SU-DHL-6 (cell line): Measurements from ENCODE around the gene SMAD5.

Source experiments
- H2AFZ ChIP-seq: fragments of 200-600 bp; sonication (generic); 2 replicates; pipeline ENCODE4 v1.6.1; 2014; ENCODE audit warnings: low read depth, mild to moderate bottlenecking, moderate library complexity, mixed read lengths, antibody characterized with exemption, low read length; ENCODE audit not compliant: severe bottlenecking
- H3F3A ChIP-seq: fragments of 200-600 bp; shearing (Covaris generic); 2 replicates; pipeline ENCODE4 v1.6.0; 2016; ENCODE audit warnings: antibody characterized with exemption, mild to moderate bottlenecking; ENCODE audit not compliant: insufficient read depth
- H3K27ac ChIP-seq: fragments of 200-600 bp; sonication (generic); 2 replicates; pipeline ENCODE4 v1.5.1; 2016; ENCODE audit warnings: low read depth, mild to moderate bottlenecking, low read length, moderate library complexity, mixed read lengths
- H3K27me3 ChIP-seq: fragments of 200-600 bp; sonication (generic), shearing (Covaris generic); 2 replicates; pipeline ENCODE4 v1.6.0; 2014; ENCODE audit warnings: mild to moderate bottlenecking, low read length
- H3K36me3 ChIP-seq: fragments of 200-600 bp; sonication (generic); 2 replicates; pipeline ENCODE4 v1.6.1; 2014; ENCODE audit warnings: mild to moderate bottlenecking, low read length, mixed read lengths
- H3K4me2 ChIP-seq: fragments of 300-600, 200-600 bp; shearing (Covaris generic), sonication (generic); 2 replicates; pipeline ENCODE4 v1.6.0; 2014; ENCODE audit warnings: low read length, low read depth, mild to moderate bottlenecking; ENCODE audit not compliant: poor library complexity, severe bottlenecking
- H3K4me3 ChIP-seq: fragments of 200-600 bp; sonication (generic); 2 replicates; pipeline ENCODE4 v1.5.1; 2014; ENCODE audit warnings: antibody characterized with exemption, low read length, mild to moderate bottlenecking, mixed read lengths; ENCODE audit not compliant: insufficient read depth, poor library complexity, severe bottlenecking
- H3K79me2 ChIP-seq: fragments of 200-600 bp; sonication (generic); 2 replicates; pipeline ENCODE4 v1.6.1; 2014; ENCODE audit warnings: mild to moderate bottlenecking, low read length, moderate library complexity; ENCODE audit not compliant: insufficient read depth
- H3K9ac ChIP-seq: fragments of 200-600 bp; sonication (generic); 2 replicates; pipeline ENCODE4 v1.7.0; 2014; ENCODE audit warnings: mild to moderate bottlenecking, low read length
- H3K9me2 ChIP-seq: fragments of 200-600 bp; sonication (generic); replicated peaks from 2 replicates; pipeline ENCODE4 v1.6.1; 2014; ENCODE audit warnings: low read length; ENCODE audit not compliant: insufficient read depth
- H3K9me3 ChIP-seq: fragments of 200-600 bp; sonication (generic); 2 replicates; pipeline ENCODE4 v1.6.1; 2014; ENCODE audit warnings: low read length, mixed read lengths; ENCODE audit not compliant: insufficient read depth
- H4K20me1 ChIP-seq: fragments of 200-600 bp; sonication (generic); 2 replicates; pipeline ENCODE4 v1.6.1; 2014; ENCODE audit warnings: low read depth, mild to moderate bottlenecking, antibody characterized with exemption, low read length, moderate library complexity, mixed read lengths
- CTCF ChIP-seq: fragments of 200-600 bp; sonication (generic); IDR thresholded peaks from one replicate; pipeline ENCODE4 v1.5.1; 2017; ENCODE audit warnings: antibody characterized with exemption, mild to moderate bottlenecking, low read length, moderate library complexity; ENCODE audit not compliant: insufficient read depth, poor library complexity, severe bottlenecking
- EZH2phosphoT487 ChIP-seq: fragments of 200-600 bp; sonication (generic), shearing (Covaris generic); conservative IDR thresholded peaks from 2 replicates; pipeline ENCODE4 v1.6.1; 2018; ENCODE audit warnings: mild to moderate bottlenecking, antibody characterized with exemption, low read length, moderate library complexity, mixed read lengths

SMAD5 gene

GRCh38 chr5:136157514-136157913, 24.9 kb downstream of the SMAD5 start:
- H3K27ac ChIP-seq, result peak overlapping the region; percentile 33; the same call in 1 of the 2 replicates
- H3K4me3 ChIP-seq, result no peak overlapping the region
- H3K9me3 ChIP-seq, result no peaks in the 10 kb centered on the region
- peak overlapping the region; percentile 6 for H3K4me2 ChIP-seq
- peaks cover 51% of the 10 kb centered on the region for H3K36me3 ChIP-seq
- TF ChIP-seq CTCF, result no peak
- TF ChIP-seq EZH2phosphoT487, result no peak
- H3K9me2 ChIP-seq, result no peaks in the 10 kb centered on the region
- H2AFZ ChIP-seq, result no peak overlapping the region
- H4K20me1 ChIP-seq, result no peaks in the 10 kb centered on the region
- no peaks in the 10 kb centered on the region for H3K27me3 ChIP-seq
- H3K79me2 ChIP-seq, result peaks cover 98% of the 10 kb centered on the region
- no peak overlapping the region for H3K9ac ChIP-seq
- peaks cover 37% of the 10 kb centered on the region for H3F3A ChIP-seq

GRCh38 chr5:136159457-136159856, 26.8 kb downstream of the SMAD5 start:
- no peaks in the 10 kb centered on the region for H4K20me1 ChIP-seq
- peak overlapping the region; percentile 95 for H3K4me2 ChIP-seq
- peaks cover 39% of the 10 kb centered on the region for H3K36me3 ChIP-seq
- no peaks in the 10 kb centered on the region for H3K9me3 ChIP-seq
- peak overlapping the region; percentile 53 for H3K9ac ChIP-seq
- H3K9me2 ChIP-seq, result no peaks in the 10 kb centered on the region
- no peaks in the 10 kb centered on the region for H3K27me3 ChIP-seq
- peaks cover 56% of the 10 kb centered on the region for H3F3A ChIP-seq
- H3K79me2 ChIP-seq, result peaks cover 87% of the 10 kb centered on the region
- no peak for TF ChIP-seq CTCF
- no peak for TF ChIP-seq EZH2phosphoT487
- peak overlapping the region; percentile 35 for H3K4me3 ChIP-seq
- H3K27ac ChIP-seq, result peak overlapping the region; percentile 100
- H2AFZ ChIP-seq, result no peak overlapping the region

- H3F3A ChIP-seq, result peaks cover 80% of the 10 kb centered on the region
- H3K27ac ChIP-seq, result peak overlapping the region; percentile 100
- H3K79me2 ChIP-seq, result peaks cover 79% of the 10 kb centered on the region
These were observed 29.4 kb downstream of the SMAD5 start for GRCh38 chr5:136162008-136162407.

More at GRCh38 chr5:136162008-136162407, 29.4 kb downstream of the SMAD5 start:
- peaks cover 22% of the 10 kb centered on the region for H3K36me3 ChIP-seq
- peak overlapping the region; percentile 53 for H3K9ac ChIP-seq
- H3K9me2 ChIP-seq, result no peaks in the 10 kb centered on the region
- TF ChIP-seq EZH2phosphoT487, result no peak
- no peak for TF ChIP-seq CTCF
- H2AFZ ChIP-seq, result no peak overlapping the region
- H3K27me3 ChIP-seq, result no peaks in the 10 kb centered on the region
- H4K20me1 ChIP-seq, result no peaks in the 10 kb centered on the region
- H3K4me2 ChIP-seq, result peak overlapping the region; percentile 95
- H3K4me3 ChIP-seq, result no peak overlapping the region
- no peaks in the 10 kb centered on the region for H3K9me3 ChIP-seq
